Stimulated activated naive CD8-positive, alpha-beta T cell treated with anti-CD3 and anti-CD28 coated beads, Interleukin-15, amount 100 ng/mL, for 72 hours (primary cell): ENCODE data around the gene RAD21L1.

ENCODE experiments used
- ATAC-seq: fragments of 150-1000 bp; cut with Tn5 transposase; 2 replicates; pipeline ENCODE4 v1.10.0; 2021; ENCODE audit warnings: mild to moderate bottlenecking, moderate library complexity
- DNase-seq, 2 donors: peaks; one replicate each; pipeline ENCODE4 v3.0.0; 2021 to 2022
- H3K27ac Mint-ChIP-seq, 2 donors: one replicate each; pipeline ENCODE4 v1.8.0; 2022; ENCODE audit warnings: mild to moderate bottlenecking in 2 of 2, mixed read lengths in 2 of 2, moderate library complexity in 2 of 2
- H3K27me3 Mint-ChIP-seq: one replicate; pipeline ENCODE4 v1.8.0; 2022; ENCODE audit warnings: mixed read lengths
- H3K4me1 Mint-ChIP-seq: one replicate; pipeline ENCODE4 v1.8.0; 2022; ENCODE audit warnings: mild to moderate bottlenecking, mixed read lengths
- H3K4me3 Mint-ChIP-seq, 2 donors: one replicate each; pipeline ENCODE4 v1.8.0; 2022; ENCODE audit warnings: mild to moderate bottlenecking in 2 of 2, mixed read lengths in 2 of 2, moderate library complexity in 1 of 2
- H3K9me3 Mint-ChIP-seq, 2 donors: one replicate each; pipeline ENCODE4 v1.8.0; 2022; ENCODE audit warnings: mixed read lengths in 2 of 2

RAD21L1 gene

GRCh38 chr20:1269235-1269634 lies 43.4 kb downstream of the RAD21L1 start:
- H3K4me1 Mint-ChIP-seq: peaks cover 62% of the 10 kb centered on the region
- H3K9me3 Mint-ChIP-seq: no peaks in the 10 kb centered on the region
- no peak overlapping the region for H3K4me3 Mint-ChIP-seq
- H3K27ac Mint-ChIP-seq: no peak overlapping the region
- no peaks in the 10 kb centered on the region for H3K27me3 Mint-ChIP-seq
- no peak for ATAC-seq
- DNase-seq: no peak

GRCh38 chr20:1269850-1270249 lies 44.0 kb downstream of the RAD21L1 start:
- ATAC-seq (no peak), DNase-seq (no peak)
- Mint-ChIP-seq H3K4me1 (peaks cover 56% of the 10 kb centered on the region), H3K4me3 (no peak overlapping the region), H3K9me3 (no peaks in the 10 kb centered on the region), H3K27ac (no peak overlapping the region), H3K27me3 (no peaks in the 10 kb centered on the region)

GRCh38 chr20:1272368-1273100 lies 46.7 kb downstream of the RAD21L1 start:
- ATAC-seq (peak; percentile 20), DNase-seq (no peak)
- Mint-ChIP-seq H3K4me3 (no peak overlapping the region), H3K9me3 (no peaks in the 10 kb centered on the region), H3K4me1 (peaks cover 42% of the 10 kb centered on the region), H3K27ac (no peak overlapping the region), H3K27me3 (no peaks in the 10 kb centered on the region)

- ATAC-seq: no peak
- no peak for DNase-seq
- H3K27ac Mint-ChIP-seq: no peak overlapping the region
- no peaks in the 10 kb centered on the region for H3K9me3 Mint-ChIP-seq
- H3K4me1 Mint-ChIP-seq: peaks cover 34% of the 10 kb centered on the region
- H3K4me3 Mint-ChIP-seq: no peak overlapping the region
- H3K27me3 Mint-ChIP-seq: no peaks in the 10 kb centered on the region
Measured at GRCh38 chr20:1273366-1273765, 47.5 kb downstream of the RAD21L1 start.

GRCh38 chr20:1274485-1275311 lies 48.9 kb downstream of the RAD21L1 start:
- no peak for DNase-seq
- Mint-ChIP-seq H3K27ac (peak overlapping the region in 1 of 2 donors; percentile 29), H3K27me3 (no peaks in the 10 kb centered on the region), H3K4me1 (peaks cover 27% of the 10 kb centered on the region), H3K4me3 (no peak overlapping the region), H3K9me3 (no peaks in the 10 kb centered on the region)
- no peak for ATAC-seq

- Mint-ChIP-seq H3K4me1 (peaks cover 34% of the 10 kb centered on the region), H3K9me3 (no peaks in the 10 kb centered on the region), H3K4me3 (no peak overlapping the region), H3K27me3 (no peaks in the 10 kb centered on the region), H3K27ac (no peak overlapping the region)
- peak; percentile 19 for ATAC-seq
- DNase-seq: no peak
Measured at GRCh38 chr20:1275919-1276318, 50.1 kb downstream of the RAD21L1 start.

- ATAC-seq (peak; percentile 29), DNase-seq (no peak)
- Mint-ChIP-seq H3K9me3 (no peaks in the 10 kb centered on the region), H3K4me3 (no peak overlapping the region), H3K27me3 (no peaks in the 10 kb centered on the region), H3K4me1 (peaks cover 27% of the 10 kb centered on the region), H3K27ac (no peak overlapping the region)
Measured at GRCh38 chr20:1277529-1278322, 51.9 kb downstream of the RAD21L1 start.

- Mint-ChIP-seq H3K4me1 (peaks cover 31% of the 10 kb centered on the region), H3K9me3 (no peaks in the 10 kb centered on the region), H3K4me3 (no peak overlapping the region), H3K27me3 (no peaks in the 10 kb centered on the region), H3K27ac (no peak overlapping the region)
- DNase-seq (no peak), ATAC-seq (no peak)
Measured at GRCh38 chr20:1278993-1279392, 53.1 kb downstream of the RAD21L1 start.

- ATAC-seq: no peak
- peaks cover 44% of the 10 kb centered on the region for H3K4me1 Mint-ChIP-seq
- no peaks in the 10 kb centered on the region for H3K9me3 Mint-ChIP-seq
Measured at GRCh38 chr20:1280195-1281102, 54.6 kb downstream of the RAD21L1 start.

GRCh38 chr20:1281279-1282057 lies 55.6 kb downstream of the RAD21L1 start:
- DNase-seq: peak in 1 of 2 donors; percentile 5
- Mint-ChIP-seq H3K27me3 (no peaks in the 10 kb centered on the region), H3K4me3 (no peak overlapping the region), H3K4me1 (peaks cover 54% of the 10 kb centered on the region), H3K27ac (peak overlapping the region; percentile 74 to 89), H3K9me3 (no peaks in the 10 kb centered on the region)
- no peak for ATAC-seq

More at GRCh38 chr20:1280195-1281102, 54.6 kb downstream of the RAD21L1 start:
- Mint-ChIP-seq H3K4me3 (no peak overlapping the region), H3K27ac (peak overlapping the region in 1 of 2 donors; percentile 28), H3K27me3 (no peaks in the 10 kb centered on the region)
- peak in 1 of 2 donors; percentile 4 for DNase-seq

GRCh38 chr20:1282966-1283365 lies 57.1 kb downstream of the RAD21L1 start:
- H3K4me3 Mint-ChIP-seq: no peak overlapping the region
- no peak for ATAC-seq
- peaks cover 69% of the 10 kb centered on the region for H3K4me1 Mint-ChIP-seq
- H3K27me3 Mint-ChIP-seq: no peaks in the 10 kb centered on the region
- no peak overlapping the region for H3K27ac Mint-ChIP-seq
- no peaks in the 10 kb centered on the region for H3K9me3 Mint-ChIP-seq
- peak in 1 of 2 donors; percentile 1 for DNase-seq

GRCh38 chr20:1283522-1284510 lies 58.0 kb downstream of the RAD21L1 start:
- H3K4me1 Mint-ChIP-seq: peaks cover 72% of the 10 kb centered on the region
- no peaks in the 10 kb centered on the region for H3K9me3 Mint-ChIP-seq
- H3K27me3 Mint-ChIP-seq: no peaks in the 10 kb centered on the region
- ATAC-seq: no peak
- H3K27ac Mint-ChIP-seq: no peak overlapping the region
- DNase-seq: no peak
- H3K4me3 Mint-ChIP-seq: no peak overlapping the region

- Mint-ChIP-seq H3K4me3 (peak overlapping the region; percentile 78 to 79), H3K27me3 (no peaks in the 10 kb centered on the region), H3K9me3 (no peaks in the 10 kb centered on the region), H3K4me1 (peaks cover 65% of the 10 kb centered on the region), H3K27ac (peak overlapping the region; percentile 15 to 82)
- DNase-seq (no peak), ATAC-seq (no peak)
Measured at GRCh38 chr20:1286267-1287024, 60.6 kb downstream of the RAD21L1 start.
